ENCODE results near the gene SRSF5.
"Not testable (repeated sequence)": the region's sequence is repeated elsewhere in the genome, so short reads cannot be mapped to it uniquely, and the experiment has no call there.

SRSF5 gene

DNA sequence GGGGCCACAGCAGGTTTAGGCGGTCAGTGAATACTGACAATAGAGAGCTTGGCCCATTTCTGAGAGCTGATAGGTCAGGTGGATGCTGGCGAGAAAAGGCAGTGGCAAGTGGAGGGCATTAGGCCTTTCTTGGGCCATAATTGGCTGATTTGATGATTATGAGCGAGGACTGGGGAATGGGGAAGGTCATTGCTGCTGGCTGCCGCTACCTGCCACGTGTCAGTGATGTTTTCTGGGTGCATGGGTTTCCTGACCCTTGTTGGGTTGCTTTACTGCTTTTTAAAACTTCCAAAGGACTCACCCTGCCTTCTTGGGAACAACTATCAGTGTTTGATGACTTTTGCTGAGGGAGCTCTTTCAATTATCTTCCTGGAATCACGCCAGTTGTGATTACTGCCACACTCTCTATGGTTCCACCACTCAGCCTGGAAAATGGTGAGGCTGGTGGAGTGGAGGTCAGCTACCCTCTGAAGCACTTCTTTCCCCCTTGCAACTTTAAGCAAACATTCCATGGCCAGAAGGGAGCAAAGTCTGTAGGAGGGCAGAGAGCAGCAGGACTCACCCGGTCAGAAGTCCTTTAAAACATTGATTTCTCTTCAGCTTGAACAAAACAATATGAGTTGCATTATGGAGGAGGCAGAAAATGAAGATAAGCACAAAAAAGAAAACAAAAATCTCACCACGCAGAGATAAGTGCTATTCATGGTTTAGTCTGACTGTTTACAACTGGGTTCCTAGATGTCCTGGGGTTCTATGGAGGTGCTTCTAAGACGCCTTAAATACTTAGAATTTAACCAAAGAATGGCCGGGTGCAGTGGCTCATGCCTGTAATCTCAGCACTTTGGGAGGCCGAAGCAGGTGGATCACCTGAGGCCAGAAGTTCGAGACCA is 42.2 kb downstream of the SRSF5 start:
- DNase-seq (ENCODE audit: low spot score) = no peak

DNA sequence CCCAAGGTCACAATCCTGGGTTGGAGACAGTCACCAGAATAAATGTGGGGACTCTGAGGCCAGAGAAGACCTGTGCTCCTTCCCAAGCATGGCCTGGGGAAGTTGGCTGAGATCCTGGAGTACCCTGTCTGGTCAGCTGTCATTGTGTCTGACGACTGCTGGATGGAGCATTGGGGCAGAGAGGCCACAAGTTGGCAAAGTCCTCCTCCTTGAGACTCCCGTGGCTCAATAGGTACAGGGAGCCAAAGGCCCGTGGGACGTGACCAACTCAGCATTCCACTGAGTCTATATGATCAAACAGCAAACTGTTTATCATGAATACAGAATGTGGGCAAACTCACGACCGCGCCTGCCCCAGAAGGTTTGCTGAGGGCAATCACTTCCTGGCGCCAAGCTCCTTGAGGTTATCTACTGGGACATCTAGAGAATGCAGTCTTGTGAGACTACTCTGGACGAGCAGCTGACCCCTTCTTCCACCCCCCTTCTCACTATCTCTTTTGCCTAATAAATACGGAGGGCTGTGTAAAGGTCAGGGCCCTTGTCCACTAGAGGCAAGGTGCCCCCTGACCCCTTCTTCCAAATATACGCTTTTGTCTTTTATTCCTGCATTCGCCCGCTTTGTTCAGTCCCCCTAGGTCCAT is 44.4 kb downstream of the SRSF5 start:
- no peak for DNase-seq (ENCODE audit: low spot score)

DNA sequence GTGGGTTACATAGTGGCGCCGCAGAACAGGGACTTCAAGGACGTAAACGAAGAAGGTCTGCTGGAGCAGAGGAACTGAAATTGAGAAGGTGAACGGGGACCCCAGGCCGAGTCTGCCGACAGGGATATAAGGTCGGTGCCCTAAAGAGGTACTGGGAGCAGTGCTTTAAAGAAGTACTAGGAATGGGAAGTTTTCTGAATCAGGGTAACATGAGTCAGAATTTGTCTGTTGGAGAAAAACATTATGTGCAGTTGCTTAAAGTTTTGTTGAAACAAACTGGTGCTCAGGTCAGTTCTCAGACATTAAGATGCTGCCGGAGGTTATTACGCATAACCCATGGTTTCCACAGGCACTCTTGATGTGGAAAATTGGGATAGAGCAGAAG is 44.9 kb downstream of the SRSF5 start:
- DNase-seq (ENCODE audit: low spot score) = no peak

DNA sequence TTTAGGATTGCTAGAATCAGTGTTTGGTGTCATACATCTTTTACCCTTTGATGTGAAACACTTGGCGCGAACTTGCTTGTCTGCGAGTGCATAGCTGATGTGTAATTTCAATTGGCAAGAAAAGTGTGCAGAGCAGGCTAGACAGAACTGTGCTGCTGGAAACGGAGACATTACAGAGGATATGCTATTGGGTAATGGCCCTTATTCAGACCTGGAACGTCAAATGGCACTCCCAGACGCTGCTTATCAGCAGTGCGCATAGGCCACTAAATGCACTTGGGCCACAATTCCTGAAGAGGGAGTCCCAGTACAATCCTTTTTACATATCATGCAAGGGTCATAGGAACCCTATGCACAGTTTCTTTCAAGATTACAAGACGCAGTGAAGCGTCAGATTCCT is 45.8 kb downstream of the SRSF5 start:
- peak; percentile 59 for DNase-seq (ENCODE audit: low spot score)

DNA sequence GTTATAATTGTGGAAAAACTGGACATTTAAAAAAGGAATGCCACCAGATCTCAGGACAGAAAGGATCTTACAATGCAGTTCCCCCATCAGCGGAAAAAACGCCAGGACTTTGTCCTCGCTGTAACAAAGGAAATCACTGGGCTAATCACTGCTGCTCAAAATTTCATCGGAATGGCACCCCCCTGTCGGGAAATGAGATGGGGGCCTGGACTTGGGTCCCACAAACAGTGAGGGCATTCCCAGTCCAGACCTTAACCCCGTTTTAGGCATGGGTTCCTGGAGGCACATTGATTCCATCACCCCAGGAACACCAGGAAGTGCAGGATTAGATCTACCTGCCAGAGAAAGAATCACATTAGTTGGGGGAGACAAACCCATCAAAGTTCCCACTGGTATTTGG is 46.4 kb downstream of the SRSF5 start:
- not testable (repeated sequence) for DNase-seq (ENCODE audit: low spot score)

DNA sequence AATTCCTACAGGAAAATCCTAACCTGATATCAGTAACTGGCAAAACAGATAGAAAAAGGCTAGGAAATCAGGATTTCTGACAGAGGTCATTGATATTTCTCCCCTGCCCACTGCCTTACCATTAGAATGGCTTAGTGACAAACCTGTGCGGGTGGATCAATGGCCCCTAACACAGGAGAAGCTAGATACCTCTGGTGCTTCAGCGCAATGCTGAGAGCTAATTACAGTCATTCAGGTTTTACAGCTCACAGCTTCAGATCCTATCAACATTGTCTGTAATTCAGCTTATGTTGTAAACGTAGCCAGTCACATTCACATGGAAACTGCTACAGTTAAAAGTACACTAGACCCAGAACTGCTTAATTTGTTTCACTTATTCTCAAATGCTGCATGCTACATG is 47.5 kb downstream of the SRSF5 start:
- no peak for DNase-seq (ENCODE audit: low spot score)

DNA sequence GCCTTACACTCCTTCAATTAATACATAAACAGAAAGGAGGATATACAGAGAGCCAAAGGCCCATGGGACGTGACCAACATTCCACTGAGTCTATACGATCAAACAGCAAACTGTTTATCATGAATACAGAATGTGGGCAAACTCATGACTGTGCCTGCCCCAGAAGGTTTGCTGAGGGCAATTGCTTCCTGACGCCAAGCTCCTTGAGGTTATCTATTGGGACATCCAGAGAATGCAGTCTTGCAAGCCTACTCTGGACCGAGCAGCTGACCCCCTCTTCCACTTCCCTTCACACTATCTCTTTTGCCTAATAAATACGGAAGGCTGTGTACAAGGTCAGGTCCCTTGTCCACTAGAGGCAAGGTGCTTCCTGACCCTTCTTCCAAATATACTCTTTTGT is 48.6 kb downstream of the SRSF5 start:
- no peak for DNase-seq (ENCODE audit: low spot score)

GRCh38 chr14:69816216-69816615 is 49.3 kb downstream of the SRSF5 start:
- no peak for DNase-seq (ENCODE audit: low spot score)

DNA sequence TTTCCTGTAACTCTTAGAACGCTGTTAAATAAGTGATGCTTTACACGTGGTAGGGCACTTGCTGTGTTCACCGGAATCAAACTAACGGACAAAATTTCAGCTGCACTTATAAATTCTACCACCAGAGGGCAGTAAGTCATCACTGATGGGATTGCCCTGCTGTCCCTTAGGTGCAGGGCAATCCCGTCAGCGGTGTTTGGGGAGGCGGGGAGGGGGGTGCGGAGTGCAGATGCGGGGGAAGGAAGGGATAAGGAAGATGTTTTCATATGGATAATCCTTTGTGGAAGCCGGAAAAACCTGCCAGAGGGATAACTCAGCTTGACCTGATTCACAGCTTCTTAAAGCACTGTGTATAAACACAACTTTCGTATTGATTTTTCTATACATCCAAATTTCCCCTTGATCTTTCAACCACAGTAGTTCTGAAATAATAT is 51.8 kb downstream of the SRSF5 start:
- DNase-seq (ENCODE audit: low spot score) = peak; percentile 69

DNA sequence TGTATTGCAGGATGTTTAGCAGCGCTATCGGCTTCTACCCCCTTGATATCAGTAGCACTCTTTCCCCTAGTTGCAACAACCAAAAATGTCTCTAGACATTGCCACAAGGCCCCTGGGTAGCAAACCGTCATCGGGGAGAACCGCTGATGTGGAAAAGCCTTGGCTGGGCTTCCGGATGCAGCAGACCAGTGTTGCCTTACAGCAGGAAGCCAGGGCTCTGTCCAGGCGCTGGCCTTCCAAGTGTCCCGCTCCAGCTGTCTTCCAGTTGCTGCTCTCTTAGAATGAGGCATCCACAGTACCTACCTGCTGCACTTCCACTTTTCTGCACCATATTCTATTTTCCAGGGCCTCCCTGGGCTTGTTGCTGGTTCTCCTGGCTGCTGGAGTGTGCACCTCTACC is 52.7 kb downstream of the SRSF5 start:
- no peak for DNase-seq (ENCODE audit: low spot score)

GRCh38 chr14:69820991-69821390 is 54.0 kb downstream of the SRSF5 start:
- DNase-seq (ENCODE audit: low spot score) = no peak

Small RNA genes lying within 50 kb of the gene (small RNA-seq; reads per million reads assigned to genes)
- gene RF00614 = 0 reads per million in 2 experiments
